ENCODE data around the gene LAGE3.

Gene LAGE3

GRCh38 chrX:154463611-154464220 is 15.4 kb downstream of the LAGE3 start:
- Histone ChIP-seq H2AFZ (ENCODE audit: low read length) (no peak overlapping the region), H3K79me2 (ENCODE audit: insufficient read depth, low read length) (peaks cover 8% of the 10 kb centered on the region; the same call in 1 of the 2 replicates), H4K20me1 (ENCODE audit: insufficient read depth, low read length, poor library complexity, severe bottlenecking) (no peaks in the 10 kb centered on the region), H3K9me3 (ENCODE audit: insufficient read depth, low read depth, low read length) (no peaks in the 10 kb centered on the region), H3K4me2 (ENCODE audit: low read depth, low read length, poor library complexity, severe bottlenecking) (no peak overlapping the region), H3K36me3 (ENCODE audit: insufficient read depth, low read length) (no peaks in the 10 kb centered on the region; the same call in 1 of the 2 replicates), H3K9me2 (replicated peaks; ENCODE audit: low read depth, low read length) (no peaks in the 10 kb centered on the region), H3F3A (ENCODE audit: low read depth) (no peaks in the 10 kb centered on the region), H3K4me1 (ENCODE audit: insufficient read depth, low read length, poor library complexity, severe bottlenecking) (no peaks in the 10 kb centered on the region), H3K9ac (ENCODE audit: low read depth, low read length, poor library complexity, severe bottlenecking) (no peak overlapping the region), H3K4me3 (ENCODE audit: low read length, poor library complexity, severe bottlenecking) (no peak overlapping the region), H3K27me3 (ENCODE audit: insufficient read depth, low read length, poor library complexity, severe bottlenecking) (no peaks in the 10 kb centered on the region)
- no peak for TF ChIP-seq EZH2phosphoT487 (IDR thresholded peaks at IDR 0.05; ENCODE audit: borderline replicate concordance)
- TF ChIP-seq CTCF (conservative IDR thresholded peaks at IDR 0.05; ENCODE audit: low read length), result no peak

GRCh38 chrX:154462396-154462795 is 16.7 kb downstream of the LAGE3 start:
- H3K79me2 ChIP-seq (ENCODE audit: insufficient read depth, low read length), result peaks cover 8% of the 10 kb centered on the region; the same call in 1 of the 2 replicates
- no peak overlapping the region for H3K4me3 ChIP-seq (ENCODE audit: low read length, poor library complexity, severe bottlenecking)
- no peak overlapping the region for H2AFZ ChIP-seq (ENCODE audit: low read length)
- H3K36me3 ChIP-seq (ENCODE audit: insufficient read depth, low read length), result no peaks in the 10 kb centered on the region
- H3K4me1 ChIP-seq (ENCODE audit: insufficient read depth, low read length, poor library complexity, severe bottlenecking), result no peaks in the 10 kb centered on the region
- H3K9me2 ChIP-seq (replicated peaks; ENCODE audit: low read depth, low read length), result no peaks in the 10 kb centered on the region
- H3K9ac ChIP-seq (ENCODE audit: low read depth, low read length, poor library complexity, severe bottlenecking), result no peak overlapping the region
- no peak overlapping the region for H3K4me2 ChIP-seq (ENCODE audit: low read depth, low read length, poor library complexity, severe bottlenecking)
- no peaks in the 10 kb centered on the region for H3F3A ChIP-seq (ENCODE audit: low read depth)
- H3K27me3 ChIP-seq (ENCODE audit: insufficient read depth, low read length, poor library complexity, severe bottlenecking), result no peaks in the 10 kb centered on the region
- TF ChIP-seq CTCF (conservative IDR thresholded peaks at IDR 0.05; ENCODE audit: low read length) (no peak), EZH2phosphoT487 (IDR thresholded peaks at IDR 0.05; ENCODE audit: borderline replicate concordance) (no peak)
- no peaks in the 10 kb centered on the region for H4K20me1 ChIP-seq (ENCODE audit: insufficient read depth, low read length, poor library complexity, severe bottlenecking)
- no peaks in the 10 kb centered on the region for H3K9me3 ChIP-seq (ENCODE audit: insufficient read depth, low read depth, low read length)

- no peaks in the 10 kb centered on the region for H3F3A ChIP-seq (ENCODE audit: low read depth)
- H3K4me2 ChIP-seq (ENCODE audit: low read depth, low read length, poor library complexity, severe bottlenecking), result no peak overlapping the region
- TF ChIP-seq EZH2phosphoT487 (IDR thresholded peaks at IDR 0.05; ENCODE audit: borderline replicate concordance), result no peak
- TF ChIP-seq CTCF (conservative IDR thresholded peaks at IDR 0.05; ENCODE audit: low read length), result no peak
- H2AFZ ChIP-seq (ENCODE audit: low read length), result no peak overlapping the region
- no peaks in the 10 kb centered on the region for H3K36me3 ChIP-seq (ENCODE audit: insufficient read depth, low read length)
- no peaks in the 10 kb centered on the region for H4K20me1 ChIP-seq (ENCODE audit: insufficient read depth, low read length, poor library complexity, severe bottlenecking)
- no peaks in the 10 kb centered on the region for H3K9me3 ChIP-seq (ENCODE audit: insufficient read depth, low read depth, low read length)
- no peak overlapping the region for H3K4me3 ChIP-seq (ENCODE audit: low read length, poor library complexity, severe bottlenecking)
- H3K9ac ChIP-seq (ENCODE audit: low read depth, low read length, poor library complexity, severe bottlenecking), result no peak overlapping the region
- H3K4me1 ChIP-seq (ENCODE audit: insufficient read depth, low read length, poor library complexity, severe bottlenecking), result no peaks in the 10 kb centered on the region
- H3K27me3 ChIP-seq (ENCODE audit: insufficient read depth, low read length, poor library complexity, severe bottlenecking), result no peaks in the 10 kb centered on the region
- peaks cover 8% of the 10 kb centered on the region; the same call in 1 of the 2 replicates for H3K79me2 ChIP-seq (ENCODE audit: insufficient read depth, low read length)
- H3K9me2 ChIP-seq (replicated peaks; ENCODE audit: low read depth, low read length), result no peaks in the 10 kb centered on the region
Measured at GRCh38 chrX:154460326-154460725, 18.8 kb downstream of the LAGE3 start.

Measured in Loucy (cell line).